ENCODE results near the gene TMEM259.

The TMEM259 gene

GRCh38 chr19:1015061-1015781, 5.7 kb downstream of the TMEM259 start:
- DNase-seq = no peak

GRCh38 chr19:1014161-1015060, 6.5 kb downstream of the TMEM259 start:
- no peak for DNase-seq

- no peak for DNase-seq
Measured at GRCh38 chr19:1013218-1013617, 7.7 kb downstream of the TMEM259 start.

GRCh38 chr19:1012334-1012733, 8.6 kb downstream of the TMEM259 start:
- no peak for DNase-seq

GRCh38 chr19:1011831-1012333, 9.0 kb downstream of the TMEM259 start:
- DNase-seq = no peak

- DNase-seq = no peak
Measured at GRCh38 chr19:1010586-1011510, 10.1 kb downstream of the TMEM259 start.

GRCh38 chr19:1009981-1010538, 10.9 kb downstream of the TMEM259 start:
- DNase-seq = no peak

- no peak for DNase-seq
Measured at GRCh38 chr19:1009041-1009980, 11.6 kb downstream of the TMEM259 start.

- DNase-seq = no peak
Measured at GRCh38 chr19:1008268-1009040, 12.5 kb downstream of the TMEM259 start.

- no peak for DNase-seq
Measured at GRCh38 chr19:1007399-1008251, 13.3 kb downstream of the TMEM259 start.

- no peak for DNase-seq
Measured at GRCh38 chr19:1006711-1007398, 14.1 kb downstream of the TMEM259 start.

- DNase-seq = no peak
Measured at GRCh38 chr19:1004803-1005664, 15.9 kb downstream of the TMEM259 start.

GRCh38 chr19:1004204-1004802, 16.6 kb downstream of the TMEM259 start:
- DNase-seq = no peak

GRCh38 chr19:1003283-1003682, 17.6 kb downstream of the TMEM259 start:
- no peak for DNase-seq

- no peak for DNase-seq
Measured at GRCh38 chr19:1002600-1002999, 18.3 kb downstream of the TMEM259 start.

GRCh38 chr19:1001538-1002166, 19.3 kb downstream of the TMEM259 start:
- no peak for DNase-seq

All from right forelimb (tissue), 1 donor.